ENCODE measurements around the gene TAC1. TPM values are rescaled to one million over a fixed set of nuclear protein-coding genes. Genes with fewer than 3 reads are reported as not detected.
"Not testable (repeated sequence)": the region's sequence is repeated elsewhere in the genome, so short reads cannot be mapped to it uniquely, and the experiment has no call there.

The TAC1 gene
- total and polyA plus RNA-seq, 12 donors, result 0.06 TPM; not detected in 11

DNA sequence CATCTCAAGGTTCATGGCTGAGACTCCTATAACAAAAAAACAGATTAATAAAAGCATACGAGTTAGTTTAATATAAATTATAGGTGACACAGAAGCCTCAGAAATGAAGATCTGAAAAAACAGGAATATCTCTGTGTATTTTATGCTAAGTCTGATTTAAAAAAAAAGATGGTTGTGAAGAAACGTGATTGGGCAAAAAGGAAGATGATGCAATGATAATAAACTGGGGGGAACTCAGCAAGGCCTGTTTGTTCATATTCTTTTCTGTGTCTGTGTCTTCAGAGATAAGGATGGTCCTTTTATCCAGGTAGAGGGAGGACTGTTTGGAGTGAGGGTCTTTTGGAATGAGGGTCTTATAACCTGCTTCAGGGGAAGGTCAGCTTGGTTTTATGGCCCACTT lies 25.9 kb downstream of the TAC1 start:
- WGBS, 2 donors, result 66 to 81% methylated on average over 2 of the region's 2 CpGs
- ATAC-seq, result no peak

DNA sequence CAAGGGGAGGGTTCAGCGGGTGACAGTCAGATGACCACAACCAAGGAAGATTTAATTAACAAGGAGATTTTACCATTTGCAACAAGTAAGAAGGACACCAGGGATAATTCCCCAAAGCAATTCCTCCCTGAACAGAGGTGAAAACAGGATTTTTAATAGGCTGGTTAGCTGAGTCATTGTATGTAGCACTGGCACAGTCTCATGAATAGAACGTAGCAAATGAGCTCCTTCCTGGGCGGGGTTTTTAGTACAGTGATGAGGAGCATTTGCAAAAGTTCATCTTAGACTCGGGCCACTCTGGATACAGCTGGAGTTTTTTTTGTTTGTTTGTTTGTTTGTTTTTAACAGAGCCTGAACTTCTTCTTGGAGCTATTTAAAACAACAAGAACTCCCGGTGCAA lies 39.0 kb downstream of the TAC1 start:
- Histone ChIP-seq H3K27ac (no peak overlapping the region), H3K27me3 (no peaks in the 10 kb centered on the region), H3K36me3 (no peaks in the 10 kb centered on the region), H3K9me3 (no peaks in the 10 kb centered on the region), H3K4me1 (no peaks in the 10 kb centered on the region), H3K4me3 (no peak overlapping the region)
- intact Hi-C loops (cut with DNase I), result no loop called here
- DNase-seq, result no peak
- no peak for ATAC-seq
- WGBS, 2 donors, result 62 to 71% methylated on average over 5 of the region's 5 CpGs
- TF ChIP-seq, protein P1, sequence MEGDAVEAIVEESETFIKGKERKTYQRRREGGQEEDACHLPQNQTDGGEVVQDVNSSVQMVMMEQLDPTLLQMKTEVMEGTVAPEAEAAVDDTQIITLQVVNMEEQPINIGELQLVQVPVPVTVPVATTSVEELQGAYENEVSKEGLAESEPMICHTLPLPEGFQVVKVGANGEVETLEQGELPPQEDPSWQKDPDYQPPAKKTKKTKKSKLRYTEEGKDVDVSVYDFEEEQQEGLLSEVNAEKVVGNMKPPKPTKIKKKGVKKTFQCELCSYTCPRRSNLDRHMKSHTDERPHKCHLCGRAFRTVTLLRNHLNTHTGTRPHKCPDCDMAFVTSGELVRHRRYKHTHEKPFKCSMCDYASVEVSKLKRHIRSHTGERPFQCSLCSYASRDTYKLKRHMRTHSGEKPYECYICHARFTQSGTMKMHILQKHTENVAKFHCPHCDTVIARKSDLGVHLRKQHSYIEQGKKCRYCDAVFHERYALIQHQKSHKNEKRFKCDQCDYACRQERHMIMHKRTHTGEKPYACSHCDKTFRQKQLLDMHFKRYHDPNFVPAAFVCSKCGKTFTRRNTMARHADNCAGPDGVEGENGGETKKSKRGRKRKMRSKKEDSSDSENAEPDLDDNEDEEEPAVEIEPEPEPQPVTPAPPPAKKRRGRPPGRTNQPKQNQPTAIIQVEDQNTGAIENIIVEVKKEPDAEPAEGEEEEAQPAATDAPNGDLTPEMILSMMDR (IDR thresholded peaks at IDR 0.05), result no peak

More for the DNA sequence above, 25.9 kb downstream of the TAC1 start:
- Histone ChIP-seq H3K27me3 (no peaks in the 10 kb centered on the region), H3K4me3 (no peak overlapping the region), H3K4me1 (no peaks in the 10 kb centered on the region), H3K36me3 (no peaks in the 10 kb centered on the region), H3K27ac (no peak overlapping the region), H3K9me3 (no peaks in the 10 kb centered on the region)
- no peak for DNase-seq
- intact Hi-C loops (cut with DNase I), result no loop called here
- TF ChIP-seq, protein P1 (IDR thresholded peaks at IDR 0.05), result no peak

DNA sequence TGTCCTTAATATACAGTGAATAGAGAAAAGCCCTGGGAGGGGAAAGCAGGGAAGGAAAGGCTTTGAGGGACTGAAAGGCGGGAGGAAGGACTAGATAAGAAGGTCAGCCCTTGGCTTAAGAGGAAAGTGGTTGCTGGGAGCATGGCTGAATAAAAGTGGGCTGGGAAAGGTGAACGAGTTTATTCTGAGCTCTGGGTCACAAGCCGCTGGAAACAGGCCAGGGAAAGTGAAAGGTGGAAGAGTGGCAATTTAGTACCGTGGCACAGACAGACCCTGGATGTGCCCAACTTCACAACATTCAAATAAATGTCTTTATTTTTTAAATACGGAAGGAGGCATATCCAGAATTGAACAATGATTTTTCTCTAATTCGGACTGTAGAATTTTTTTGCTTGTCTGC lies 39.7 kb downstream of the TAC1 start:
- Histone ChIP-seq H3K4me3 (no peak overlapping the region), H3K27ac (no peak overlapping the region), H3K4me1 (no peaks in the 10 kb centered on the region), H3K36me3 (no peaks in the 10 kb centered on the region), H3K27me3 (no peaks in the 10 kb centered on the region), H3K9me3 (no peaks in the 10 kb centered on the region)
- 53 to 58% methylated on average over 6 of the region's 6 CpGs for WGBS, 2 donors
- TF ChIP-seq, protein P1 (IDR thresholded peaks at IDR 0.05), result no peak
- DNase-seq (no peak), ATAC-seq (no peak)
- intact Hi-C loops (cut with DNase I), result no loop called here

DNA sequence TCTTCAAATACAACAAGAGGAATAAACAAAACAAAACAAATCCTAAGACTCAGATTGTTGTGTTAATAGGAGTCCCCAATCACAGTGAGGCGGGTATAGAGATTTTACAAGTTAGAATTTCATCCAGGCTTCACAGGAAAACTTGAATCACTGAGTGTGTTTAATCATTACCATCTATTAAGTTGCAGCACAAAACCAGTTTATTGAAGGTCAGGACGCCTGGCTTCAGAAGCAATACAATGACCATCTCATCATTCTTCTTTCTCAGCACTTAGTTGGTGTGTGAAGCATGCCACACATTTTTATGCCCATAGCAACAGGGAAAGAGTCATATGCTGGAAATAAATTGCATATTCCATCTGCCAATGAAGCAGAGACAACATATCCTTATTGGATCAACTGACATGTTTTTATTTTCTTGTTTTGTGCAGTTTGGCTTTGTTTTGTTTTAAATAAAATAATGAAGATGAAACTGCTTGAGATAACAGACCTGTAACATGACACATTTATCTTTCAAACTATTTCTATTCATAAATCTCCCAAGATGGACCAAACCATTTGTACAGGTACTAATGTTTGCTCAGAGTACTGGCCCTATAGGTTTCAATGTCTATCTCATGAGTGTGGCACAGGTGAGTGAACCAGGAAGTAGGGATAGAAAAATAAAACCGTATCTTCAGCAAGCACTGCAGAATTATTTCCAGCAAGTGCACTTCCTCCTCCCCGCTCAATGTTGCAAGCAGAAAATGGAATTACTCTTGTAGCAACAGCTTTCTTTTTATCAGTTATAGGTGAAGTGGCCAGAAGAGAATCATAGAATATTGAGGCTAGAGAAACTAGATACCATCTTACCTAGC lies 40.4 kb downstream of the TAC1 start:
- no peaks in the 10 kb centered on the region for H3K9me3 ChIP-seq
- ATAC-seq (no peak), DNase-seq (no peak)
- H3K4me1 ChIP-seq, result no peaks in the 10 kb centered on the region
- intact Hi-C loops (cut with DNase I), result no loop called here
- WGBS, 2 donors, result 69 to 79% methylated on average over 4 of the region's 4 CpGs
- H3K36me3 ChIP-seq, result no peaks in the 10 kb centered on the region
- H3K4me3 ChIP-seq, result no peak overlapping the region
- TF ChIP-seq, protein P1 (IDR thresholded peaks at IDR 0.05), result no peak
- H3K27me3 ChIP-seq, result no peaks in the 10 kb centered on the region
- no peak overlapping the region for H3K27ac ChIP-seq

DNA sequence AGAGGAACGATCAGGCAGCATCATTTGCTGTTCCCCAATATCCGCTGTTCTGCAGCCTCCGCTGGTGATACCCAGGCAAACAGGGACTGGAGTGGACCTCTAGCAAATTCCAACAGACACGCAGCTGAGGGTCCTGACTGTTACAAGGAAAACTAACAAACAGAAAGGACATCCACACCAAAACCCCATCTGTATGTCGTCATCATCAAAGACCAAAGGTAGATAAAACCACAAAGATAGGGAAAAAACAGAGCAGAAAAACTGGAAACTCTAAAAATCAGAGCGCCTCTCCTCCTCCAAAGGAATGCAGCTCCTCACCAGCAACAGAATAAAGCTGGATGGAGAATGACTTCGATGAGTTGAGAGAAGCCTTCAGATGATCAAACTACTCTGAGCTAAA lies 54.5 kb downstream of the TAC1 start:
- H3K9me3 ChIP-seq; ATAC-seq; intact Hi-C loops (cut with DNase I); H3K27ac ChIP-seq; H3K4me3 ChIP-seq; H3K27me3 ChIP-seq; DNase-seq; H3K36me3 ChIP-seq; H3K4me1 ChIP-seq: not testable (repeated sequence)
- 77 to 87% methylated on average over 7 of the region's 7 CpGs for WGBS, 2 donors
